NB4 (cell line): Measurements from ENCODE around the gene SLC15A3.

ENCODE experiments used
- CTCF ChIP-seq: IDR thresholded peaks from one replicate; pipeline ENCODE4 v1.5.1; 2012; ENCODE audit warnings: low read depth, low read length
- MAX ChIP-seq: IDR thresholded peaks from 2 replicates; pipeline ENCODE4 v1.6.1; 2011; ENCODE audit warnings: low read depth, low read length
- POLR2A ChIP-seq: IDR thresholded peaks from 2 replicates; pipeline ENCODE4 v1.6.1; 2011; ENCODE audit warnings: mild to moderate bottlenecking; ENCODE audit not compliant: insufficient read length; ENCODE audit errors: extremely low read depth

GRCh38 chr11:60954421-60954820 lies 2.4 kb upstream of the SLC15A3 start:
- TF ChIP-seq CTCF = no peak
- no peak for TF ChIP-seq MAX
- no peak for TF ChIP-seq POLR2A
